Type B pancreatic cell (in vitro differentiated cells): Measurements from ENCODE around the gene C16orf82. TPM values are rescaled to one million over a fixed set of nuclear protein-coding genes. Genes with fewer than 3 reads are reported as not detected.

Experiments
- DNase-seq: peaks from one replicate; pipeline ENCODE4 v3.0.0; 2021; ENCODE audit warnings: mixed read lengths; ENCODE audit not compliant: unreplicated experiment; ENCODE audit errors: extremely low spot score
- H3K27ac Mint-ChIP-seq: 2 replicates; pipeline ENCODE4 v1.8.0; 2021; ENCODE audit warnings: mild to moderate bottlenecking, mixed read lengths
- H3K27me3 Mint-ChIP-seq: 2 replicates; pipeline ENCODE4 v1.8.0; 2021; ENCODE audit warnings: mixed read lengths
- H3K36me3 Mint-ChIP-seq: 2 replicates; pipeline ENCODE4 v1.8.0; 2021; ENCODE audit warnings: mixed read lengths
- H3K4me1 Mint-ChIP-seq: one replicate; pipeline ENCODE4 v1.8.0; 2021; ENCODE audit warnings: mixed read lengths; ENCODE audit not compliant: unreplicated experiment
- H3K4me3 Mint-ChIP-seq: 2 replicates; pipeline ENCODE4 v1.8.0; 2021; ENCODE audit warnings: mild to moderate bottlenecking, mixed read lengths
- H3K9me3 Mint-ChIP-seq: 2 replicates; pipeline ENCODE4 v1.8.0; 2021; ENCODE audit warnings: mixed read lengths
- CTCF ChIP-seq: fragments of 200-600 bp; sonication (generic); conservative IDR thresholded peaks from 2 replicates; pipeline ENCODE4 v1.5.0; 2021; ENCODE audit warnings: antibody characterized with exemption, mild to moderate bottlenecking
- total RNA-seq: library from RNA; stranded (reverse); gene quantifications from 2 replicates; pipeline ENCODE4 v1.2.1, GENCODE V29; 2021; ENCODE audit warnings: low replicate concordance

The C16orf82 gene
- total RNA-seq, 1 donor from 2014 or later, result 0.43 TPM

- Mint-ChIP-seq H3K27ac (no peak overlapping the region), H3K27me3 (peaks cover 25% of the 10 kb centered on the region), H3K4me1 (peaks cover 4% of the 10 kb centered on the region), H3K36me3 (no peaks in the 10 kb centered on the region), H3K4me3 (no peak overlapping the region), H3K9me3 (no peaks in the 10 kb centered on the region)
- no peak for DNase-seq
- no peak for TF ChIP-seq CTCF
These were observed 21.5 kb downstream of the C16orf82 start for GRCh38 chr16:27088216-27088615.

- Mint-ChIP-seq H3K36me3 (no peaks in the 10 kb centered on the region), H3K27ac (no peak overlapping the region), H3K9me3 (no peaks in the 10 kb centered on the region), H3K4me1 (no peaks in the 10 kb centered on the region), H3K27me3 (peaks cover 13% of the 10 kb centered on the region), H3K4me3 (no peak overlapping the region)
- no peak for DNase-seq
- no peak for TF ChIP-seq CTCF
These were observed 29.6 kb downstream of the C16orf82 start for GRCh38 chr16:27096375-27096774.

DNA sequence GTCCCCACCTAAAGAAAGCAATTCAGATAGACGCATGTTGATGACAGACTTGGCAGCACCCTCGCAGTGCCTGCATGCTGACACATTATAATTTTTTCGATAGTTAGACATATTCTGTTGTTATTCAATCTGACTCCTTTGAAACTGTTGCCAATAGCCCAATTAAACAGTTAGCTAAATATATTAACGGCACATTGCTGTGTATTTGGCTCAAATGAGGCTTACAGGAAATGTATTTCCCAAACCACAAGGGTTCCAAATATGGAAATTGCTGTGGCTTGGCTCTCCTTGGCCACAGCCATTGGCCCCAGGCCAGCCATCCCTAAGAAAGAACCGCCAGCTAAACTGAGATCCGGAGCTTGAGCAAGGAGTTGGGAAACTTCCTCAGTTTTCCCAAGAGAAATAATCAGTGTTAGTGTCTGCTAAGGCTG lies 31.1 kb downstream of the C16orf82 start:
- Mint-ChIP-seq H3K4me1 (no peaks in the 10 kb centered on the region), H3K27me3 (peaks cover 13% of the 10 kb centered on the region), H3K4me3 (no peak overlapping the region), H3K9me3 (no peaks in the 10 kb centered on the region), H3K27ac (no peak overlapping the region), H3K36me3 (no peaks in the 10 kb centered on the region)
- no peak for DNase-seq
- no peak for TF ChIP-seq CTCF

GRCh38 chr16:27098366-27099049 lies 31.8 kb downstream of the C16orf82 start:
- no peaks in the 10 kb centered on the region for H3K9me3 Mint-ChIP-seq
- H3K27ac Mint-ChIP-seq, result no peak overlapping the region
- no peak for TF ChIP-seq CTCF
- no peaks in the 10 kb centered on the region for H3K36me3 Mint-ChIP-seq
- H3K4me3 Mint-ChIP-seq, result no peak overlapping the region
- no peak for DNase-seq
- peaks cover 16% of the 10 kb centered on the region for H3K27me3 Mint-ChIP-seq
- H3K4me1 Mint-ChIP-seq, result no peaks in the 10 kb centered on the region

DNA sequence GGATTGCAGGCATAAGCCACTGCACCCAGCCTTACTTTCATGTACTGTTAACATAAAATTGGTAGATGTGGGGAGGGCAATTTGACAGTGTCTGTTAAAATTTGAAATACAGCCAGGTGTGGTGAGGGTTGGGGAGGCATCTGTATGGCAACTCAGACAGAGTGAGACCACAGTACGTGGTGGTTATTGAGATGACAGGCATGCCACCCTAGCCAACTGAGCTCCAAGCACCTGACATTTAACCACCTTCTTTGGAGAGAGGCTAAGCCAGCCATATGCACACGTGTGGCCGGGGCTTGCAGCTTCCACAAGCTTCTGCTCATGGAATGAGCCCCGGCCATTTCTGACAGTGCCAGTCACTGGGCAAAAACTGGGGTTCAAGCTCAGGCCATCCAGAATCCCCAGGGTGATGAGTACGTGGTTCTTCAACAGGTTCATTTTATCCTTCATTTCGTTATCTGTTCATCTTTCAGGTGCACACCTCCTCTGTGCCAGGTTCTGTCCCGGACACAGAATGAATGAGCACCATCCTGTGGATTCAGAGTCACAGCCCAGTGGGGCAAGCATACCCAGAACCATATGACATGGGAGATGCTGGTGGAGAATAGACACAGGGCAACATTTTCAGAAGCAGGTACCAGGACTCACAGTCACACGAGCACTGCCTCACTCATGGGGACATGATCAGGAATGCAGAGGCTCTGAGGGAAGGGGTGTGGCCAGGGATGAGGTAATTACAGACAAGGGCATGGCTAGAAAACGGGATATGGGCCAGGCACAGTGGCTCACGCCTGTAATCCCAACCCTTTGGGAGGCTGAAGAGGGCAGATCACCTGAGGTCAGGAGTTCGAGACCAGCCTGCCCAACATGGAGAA lies 36.2 kb downstream of the C16orf82 start:
- DNase-seq, result no peak
- peaks cover 10% of the 10 kb centered on the region for H3K27me3 Mint-ChIP-seq
- H3K9me3 Mint-ChIP-seq, result no peaks in the 10 kb centered on the region
- no peak for TF ChIP-seq CTCF
- no peak overlapping the region for H3K27ac Mint-ChIP-seq
- H3K4me1 Mint-ChIP-seq, result no peaks in the 10 kb centered on the region
- no peaks in the 10 kb centered on the region for H3K36me3 Mint-ChIP-seq
- H3K4me3 Mint-ChIP-seq, result no peak overlapping the region
